Activated naive CD4-positive, alpha-beta T cell treated with anti-CD3 and anti-CD28 coated beads, Interleukin-2, amount 50 U/mL, for 16 hours (primary cell): ENCODE data around the gene APOBEC3C.
"Not testable (repeated sequence)": the region's sequence is repeated elsewhere in the genome, so short reads cannot be mapped to it uniquely, and the experiment has no call there.

Experiments used
- DNase-seq: peaks from one replicate; pipeline ENCODE4 v3.0.0-alpha.2; 2020

The APOBEC3C gene

GRCh38 chr22:39066442-39067276 lies 52.6 kb downstream of the APOBEC3C start:
- DNase-seq, result not testable (repeated sequence)

GRCh38 chr22:39068033-39068785 lies 54.2 kb downstream of the APOBEC3C start:
- DNase-seq, result no peak
